AG09309 (cell line): ENCODE measurements around the gene VEZT.
A peak's percentile ranks its signal among the peaks of the same experiment; 100 is the strongest.

ENCODE experiments used
- DNase-seq: peaks from one replicate; pipeline ENCODE4 v3.0.0-alpha.2; 2010; ENCODE audit warnings: low read depth
- H3K4me3 ChIP-seq: 2 replicates; pipeline ENCODE4 v1.5.1; 2011; ENCODE audit warnings: mild to moderate bottlenecking, low read depth, low read length, moderate library complexity; ENCODE audit not compliant: control insufficient read depth
- TF ChIP-seq, protein P1 (sequence below): IDR thresholded peaks from 2 replicates; pipeline ENCODE4 v1.5.1; 2011; ENCODE audit warnings: mild to moderate bottlenecking, low read depth, low read length, inconsistent platforms; ENCODE audit not compliant: insufficient read depth, control insufficient read depth; ENCODE audit errors: missing control alignments

VEZT gene

DNA sequence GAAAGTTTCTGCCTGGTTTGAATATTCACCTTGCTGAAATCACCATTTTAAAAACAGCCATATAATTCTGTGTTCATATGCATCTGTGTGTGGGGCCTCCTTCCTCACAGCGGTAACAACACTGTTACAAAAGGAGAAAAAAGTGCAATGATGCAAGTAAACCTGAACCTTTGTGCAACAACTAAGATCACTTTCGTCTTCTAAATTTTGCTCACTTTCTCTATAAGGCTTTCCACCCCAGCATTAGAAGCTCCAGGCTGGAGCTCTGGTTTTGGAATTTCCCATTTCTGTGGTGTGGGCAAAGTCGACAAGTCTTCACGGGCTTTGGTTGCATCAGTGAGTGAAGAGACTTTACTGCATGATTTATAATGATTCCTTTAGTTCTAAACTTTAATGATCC, 18.7 kb upstream of the VEZT start:
- DNase-seq = no peak
- TF ChIP-seq, protein P1, sequence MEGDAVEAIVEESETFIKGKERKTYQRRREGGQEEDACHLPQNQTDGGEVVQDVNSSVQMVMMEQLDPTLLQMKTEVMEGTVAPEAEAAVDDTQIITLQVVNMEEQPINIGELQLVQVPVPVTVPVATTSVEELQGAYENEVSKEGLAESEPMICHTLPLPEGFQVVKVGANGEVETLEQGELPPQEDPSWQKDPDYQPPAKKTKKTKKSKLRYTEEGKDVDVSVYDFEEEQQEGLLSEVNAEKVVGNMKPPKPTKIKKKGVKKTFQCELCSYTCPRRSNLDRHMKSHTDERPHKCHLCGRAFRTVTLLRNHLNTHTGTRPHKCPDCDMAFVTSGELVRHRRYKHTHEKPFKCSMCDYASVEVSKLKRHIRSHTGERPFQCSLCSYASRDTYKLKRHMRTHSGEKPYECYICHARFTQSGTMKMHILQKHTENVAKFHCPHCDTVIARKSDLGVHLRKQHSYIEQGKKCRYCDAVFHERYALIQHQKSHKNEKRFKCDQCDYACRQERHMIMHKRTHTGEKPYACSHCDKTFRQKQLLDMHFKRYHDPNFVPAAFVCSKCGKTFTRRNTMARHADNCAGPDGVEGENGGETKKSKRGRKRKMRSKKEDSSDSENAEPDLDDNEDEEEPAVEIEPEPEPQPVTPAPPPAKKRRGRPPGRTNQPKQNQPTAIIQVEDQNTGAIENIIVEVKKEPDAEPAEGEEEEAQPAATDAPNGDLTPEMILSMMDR = no peak
- no peak overlapping the region for H3K4me3 ChIP-seq

DNA sequence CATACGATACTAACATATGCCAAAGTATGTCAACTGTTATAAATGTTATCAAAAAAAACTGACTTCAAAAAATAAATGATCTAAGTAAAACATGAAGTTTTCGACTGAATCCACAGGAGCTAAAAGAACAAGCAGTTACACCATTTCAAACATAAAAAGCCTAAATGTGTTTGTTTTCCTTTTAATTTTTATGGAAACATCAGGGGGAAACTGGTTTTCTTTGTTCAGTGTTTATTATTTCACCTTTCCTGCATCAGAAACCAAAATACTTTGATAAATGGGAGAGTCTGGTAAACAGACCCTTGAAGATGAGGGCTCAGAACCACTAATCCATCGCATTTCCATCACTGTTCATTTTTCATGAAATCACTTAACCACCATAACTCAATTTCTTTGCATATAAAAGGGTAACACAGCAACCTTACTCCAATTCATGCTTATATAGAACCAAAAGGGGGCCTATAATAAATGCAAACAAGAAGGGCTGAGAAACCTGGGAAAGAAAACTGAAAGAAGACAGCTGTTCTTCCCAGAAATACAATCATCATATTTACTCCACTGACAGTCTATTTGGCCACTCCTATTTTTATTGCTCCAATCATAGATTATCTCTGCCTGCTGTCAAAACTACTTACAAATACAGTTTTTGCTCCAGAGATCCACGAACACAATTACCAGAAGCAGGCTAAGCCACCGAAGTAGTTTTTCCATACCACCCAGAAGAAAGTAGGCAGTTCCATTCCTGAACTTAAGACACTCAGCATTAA, 17.3 kb upstream of the VEZT start:
- H3K4me3 ChIP-seq = no peak overlapping the region
- DNase-seq = no peak
- TF ChIP-seq, protein P1 = no peak

DNA sequence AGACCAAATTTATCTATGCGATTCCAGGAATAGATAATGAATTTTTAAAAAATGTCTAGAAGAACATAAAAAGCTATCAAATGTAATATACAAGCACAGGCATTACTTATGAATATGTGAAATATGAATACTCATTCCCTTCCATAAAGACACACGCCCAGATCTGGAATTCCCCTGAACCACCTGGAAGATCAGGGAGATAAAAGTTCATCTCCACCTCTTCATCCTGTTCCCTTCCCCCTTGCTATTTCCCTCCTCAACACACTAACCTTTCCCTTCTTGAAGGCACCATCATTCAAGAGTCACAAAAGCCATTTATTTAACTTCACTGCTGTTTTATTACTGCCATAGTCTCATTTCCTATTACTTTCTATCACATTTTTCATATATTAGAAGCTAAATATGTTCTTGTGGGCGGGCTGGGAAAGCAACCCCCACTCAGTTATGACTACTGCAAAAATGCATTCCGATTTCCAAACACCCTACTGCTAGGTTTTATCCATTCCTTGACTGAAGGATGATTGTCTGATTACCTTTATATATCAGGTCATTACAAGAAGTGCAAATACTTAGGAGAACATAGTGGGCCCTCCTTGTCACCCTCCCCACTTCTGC, 16.4 kb upstream of the VEZT start:
- H3K4me3 ChIP-seq = no peak overlapping the region
- TF ChIP-seq, protein P1 = no peak
- no peak for DNase-seq

DNA sequence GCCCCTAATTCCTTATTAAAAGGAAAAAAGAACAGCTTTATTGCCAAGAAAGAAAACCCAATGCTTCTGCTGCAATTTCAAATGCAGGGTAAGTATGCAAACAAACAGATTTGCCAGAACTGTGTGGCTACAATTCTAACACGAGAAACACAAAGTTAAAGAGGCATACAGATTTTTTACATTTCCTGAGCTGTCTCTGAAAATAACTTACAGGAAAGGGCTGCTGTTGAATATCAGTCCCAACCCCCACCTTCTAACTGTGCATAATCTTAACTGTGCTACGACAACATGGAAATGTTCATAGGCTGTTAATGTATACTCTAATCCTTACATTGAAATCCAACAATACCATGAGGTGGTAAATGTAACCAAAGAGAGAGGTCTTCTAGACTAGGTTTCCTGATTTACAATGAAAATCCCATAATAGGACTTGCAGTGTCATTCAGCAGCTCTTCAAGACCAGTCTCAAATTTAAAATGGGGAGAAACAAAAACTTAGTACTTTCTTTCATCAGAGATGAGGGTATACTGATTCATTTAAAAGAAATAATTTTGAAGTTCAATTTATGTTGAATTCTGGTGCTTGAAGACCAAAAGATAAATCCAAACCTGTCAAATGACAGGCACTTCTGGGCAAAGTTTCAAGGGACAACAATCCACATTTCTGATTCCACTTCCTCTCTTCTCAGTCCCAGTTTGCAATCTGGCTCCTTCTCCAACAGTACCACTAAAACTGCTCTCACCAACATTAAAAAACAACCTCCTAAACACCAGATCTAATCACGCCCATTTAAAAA, 14.7 kb upstream of the VEZT start:
- TF ChIP-seq, protein P1 = no peak
- DNase-seq = no peak
- no peak overlapping the region for H3K4me3 ChIP-seq

DNA sequence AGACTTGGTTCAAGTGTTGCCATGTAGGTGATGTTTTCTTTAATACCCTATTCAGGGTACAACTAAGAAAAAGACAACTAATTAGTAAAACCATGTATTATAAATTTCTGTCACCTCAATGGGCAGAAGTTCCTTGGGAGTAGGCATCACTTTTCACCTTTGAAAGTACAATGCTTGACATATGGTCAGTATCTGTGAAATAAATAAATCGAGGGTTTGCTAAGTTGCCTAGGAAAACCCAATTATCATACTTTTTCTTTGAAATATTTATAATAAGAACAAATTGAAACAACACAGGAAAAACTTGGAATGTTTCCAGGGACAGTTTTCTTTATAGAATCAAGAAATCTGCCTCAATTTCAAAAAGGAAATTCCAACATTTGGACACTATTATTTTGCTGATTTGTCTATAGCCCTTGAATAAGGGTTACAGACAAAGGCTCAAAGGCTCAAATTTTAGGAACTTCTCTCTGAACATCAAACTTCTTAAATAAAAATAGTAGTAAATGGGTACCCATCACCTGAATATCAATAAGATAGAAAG, 14.0 kb upstream of the VEZT start:
- DNase-seq = no peak
- H3K4me3 ChIP-seq = no peak overlapping the region
- TF ChIP-seq, protein P1 = no peak

DNA sequence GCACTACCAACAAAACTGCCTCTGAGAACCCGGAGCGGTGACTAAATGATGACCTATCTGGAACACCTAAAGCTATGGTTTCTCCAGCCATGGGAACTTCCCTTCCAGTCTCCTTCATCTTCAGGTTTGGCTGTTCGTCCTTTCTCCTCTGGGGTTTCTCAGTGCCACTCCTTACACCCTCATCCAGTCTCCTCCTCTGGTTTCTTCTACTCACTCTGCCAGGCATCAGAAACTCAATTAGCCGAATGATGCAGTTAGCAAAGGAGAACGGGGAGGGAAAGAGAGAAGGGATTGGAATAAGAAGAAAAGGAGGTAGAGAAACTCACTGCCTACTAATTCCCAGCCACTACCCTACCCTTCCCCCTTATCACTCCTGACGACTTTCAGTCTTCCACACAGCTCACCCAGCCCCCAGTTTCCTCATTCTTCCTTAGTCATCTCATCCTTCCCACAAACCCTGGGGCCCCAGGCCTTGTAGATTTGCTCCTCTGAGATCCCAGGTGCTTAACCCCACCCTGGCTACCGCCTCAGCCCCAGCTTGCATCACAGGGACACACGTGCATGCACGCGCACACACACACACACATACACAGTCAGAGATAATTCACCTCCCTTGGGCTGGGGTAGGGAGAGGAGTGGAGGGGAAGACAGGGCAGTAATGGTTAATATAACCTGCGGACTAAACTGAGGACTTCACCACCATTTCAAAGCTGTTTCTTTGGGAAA, 13.3 kb upstream of the VEZT start:
- TF ChIP-seq, protein P1 = no peak
- H3K4me3 ChIP-seq = no peak overlapping the region; the same call in 1 of the 2 replicates
- DNase-seq = peak; percentile 70
